ENCODE results near the gene CYP2C19.

- TF ChIP-seq POLR2AphosphoS5 (IDR thresholded peaks at IDR 0.05), result no peak
- no peak for TF ChIP-seq POLR2A (IDR thresholded peaks at IDR 0.05)
- TF ChIP-seq, protein P1, sequence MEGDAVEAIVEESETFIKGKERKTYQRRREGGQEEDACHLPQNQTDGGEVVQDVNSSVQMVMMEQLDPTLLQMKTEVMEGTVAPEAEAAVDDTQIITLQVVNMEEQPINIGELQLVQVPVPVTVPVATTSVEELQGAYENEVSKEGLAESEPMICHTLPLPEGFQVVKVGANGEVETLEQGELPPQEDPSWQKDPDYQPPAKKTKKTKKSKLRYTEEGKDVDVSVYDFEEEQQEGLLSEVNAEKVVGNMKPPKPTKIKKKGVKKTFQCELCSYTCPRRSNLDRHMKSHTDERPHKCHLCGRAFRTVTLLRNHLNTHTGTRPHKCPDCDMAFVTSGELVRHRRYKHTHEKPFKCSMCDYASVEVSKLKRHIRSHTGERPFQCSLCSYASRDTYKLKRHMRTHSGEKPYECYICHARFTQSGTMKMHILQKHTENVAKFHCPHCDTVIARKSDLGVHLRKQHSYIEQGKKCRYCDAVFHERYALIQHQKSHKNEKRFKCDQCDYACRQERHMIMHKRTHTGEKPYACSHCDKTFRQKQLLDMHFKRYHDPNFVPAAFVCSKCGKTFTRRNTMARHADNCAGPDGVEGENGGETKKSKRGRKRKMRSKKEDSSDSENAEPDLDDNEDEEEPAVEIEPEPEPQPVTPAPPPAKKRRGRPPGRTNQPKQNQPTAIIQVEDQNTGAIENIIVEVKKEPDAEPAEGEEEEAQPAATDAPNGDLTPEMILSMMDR (IDR thresholded peaks at IDR 0.05), result no peak
Measured at GRCh38 chr10:94725871-94726270, 36.6 kb upstream of the CYP2C19 start.
